HEK293T (cell line): ENCODE results near the gene EPHA7.
A peak's percentile ranks its signal among the peaks of the same experiment; 100 is the strongest.

Source experiments
- CTCF ChIA-PET: fragments of 350-600 bp; formaldehyde crosslinking; extraction: SDS; loops from one replicate; lab custom pipeline; 2021; ENCODE audit warnings: antibody characterized with exemption, inconsistent platforms; lab: Yijun Ruan, JAX
- POLR2A ChIA-PET: fragments of 350-600 bp; formaldehyde crosslinking; extraction: SDS; loops from one replicate; lab custom pipeline; 2020; ENCODE audit warnings: antibody characterized with exemption, inconsistent platforms; lab: Yijun Ruan, JAX
- DNase-seq: peaks from one replicate; pipeline ENCODE4 v3.0.0; 2012; ENCODE audit warnings: mixed read lengths; ENCODE audit errors: extremely low spot score
- ARNT ChIP-seq: fragments of 450-650 bp; IDR thresholded peaks from 2 replicates; pipeline ENCODE4 v1.6.1; 2017; ENCODE audit warnings: mild to moderate bottlenecking
- BHLHE40 ChIP-seq: fragments of 450-650 bp; IDR thresholded peaks from 2 replicates; pipeline ENCODE4 v1.6.1; 2016; ENCODE audit warnings: mild to moderate bottlenecking, moderate library complexity, borderline replicate concordance
- CTBP1 ChIP-seq: fragments of 450-650 bp; IDR thresholded peaks from 2 replicates; pipeline ENCODE4 v1.6.1; 2016; ENCODE audit warnings: borderline replicate concordance
- ELF4 ChIP-seq: fragments of 450-650 bp; IDR thresholded peaks from 2 replicates; pipeline ENCODE4 v1.6.1; 2017; ENCODE audit warnings: antibody characterized with exemption
- FOXA1 ChIP-seq: fragments of 450-650 bp; IDR thresholded peaks from 2 replicates; pipeline ENCODE4 v1.6.1; 2016; ENCODE audit warnings: mild to moderate bottlenecking
- FOXK2 ChIP-seq: fragments of 450-650 bp; IDR thresholded peaks from 2 replicates; pipeline ENCODE4 v1.6.1; 2016; ENCODE audit warnings: mild to moderate bottlenecking
- FOXM1 ChIP-seq: fragments of 450-650 bp; IDR thresholded peaks from 2 replicates; pipeline ENCODE4 v1.6.1; 2017; ENCODE audit warnings: mild to moderate bottlenecking, borderline replicate concordance
- HDGF ChIP-seq: fragments of 450-650 bp; IDR thresholded peaks from 2 replicates; pipeline ENCODE4 v1.6.1; 2017; ENCODE audit warnings: antibody characterized with exemption, borderline replicate concordance
- L3MBTL2 ChIP-seq: fragments of 450-650 bp; conservative IDR thresholded peaks from 2 replicates; pipeline ENCODE4 v1.6.1; 2016; ENCODE audit warnings: mild to moderate bottlenecking
- LEF1 ChIP-seq: fragments of 450-650 bp; IDR thresholded peaks from 2 replicates; pipeline ENCODE4 v1.6.1; 2017; ENCODE audit warnings: mild to moderate bottlenecking, borderline replicate concordance
- NFRKB ChIP-seq: fragments of 450-650 bp; IDR thresholded peaks from 2 replicates; pipeline ENCODE4 v1.6.1; 2016; ENCODE audit warnings: mild to moderate bottlenecking, moderate library complexity
- PKNOX1 ChIP-seq: fragments of 450-650 bp; IDR thresholded peaks from 2 replicates; pipeline ENCODE4 v1.6.1; 2016
- SP1 ChIP-seq: fragments of 450-650 bp; IDR thresholded peaks from 2 replicates; pipeline ENCODE4 v1.6.1; 2017
- SUZ12 ChIP-seq: fragments of 450-650 bp; IDR thresholded peaks from 2 replicates; pipeline ENCODE4 v1.6.1; 2016; ENCODE audit warnings: mild to moderate bottlenecking
- TARDBP ChIP-seq: fragments of 450-650 bp; IDR thresholded peaks from 2 replicates; pipeline ENCODE4 v1.6.1; 2016
- ZNF384 ChIP-seq: fragments of 450-650 bp; IDR thresholded peaks from 2 replicates; pipeline ENCODE4 v1.6.1; 2016

Gene EPHA7

DNA sequence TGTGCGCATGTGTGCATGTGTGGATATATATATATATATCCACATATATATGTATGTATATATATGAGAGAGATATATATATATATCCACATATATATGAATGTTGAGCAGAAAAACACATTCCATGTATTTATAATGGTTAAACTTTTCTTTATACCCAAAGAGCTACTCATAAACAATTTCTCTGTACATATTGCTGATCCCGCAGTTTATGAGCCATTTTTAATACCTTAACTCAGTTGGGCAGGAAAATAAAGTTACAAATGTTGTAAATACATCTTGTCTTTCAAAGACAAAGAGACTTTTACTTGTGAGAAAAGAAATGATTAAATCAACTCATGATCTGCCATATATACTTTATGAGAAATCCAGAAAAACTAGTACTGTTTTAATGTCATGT lies 18.1 kb upstream of the EPHA7 start:
- no peak for TF ChIP-seq ZNF384
- no peak for TF ChIP-seq HDGF
- TF ChIP-seq FOXA1, result no peak
- no peak for TF ChIP-seq LEF1
- no peak for TF ChIP-seq CTBP1
- TF ChIP-seq L3MBTL2, result no peak
- no peak for DNase-seq
- ChIA-PET POLR2A (no interaction called here), CTCF (no interaction called here)

- ChIA-PET CTCF (no interaction called here), POLR2A (no interaction called here)
- no peak for DNase-seq
- TF ChIP-seq NFRKB, result no peak
Observed at GRCh38 chr6:93433592-93433991, 14.2 kb upstream of the EPHA7 start.

GRCh38 chr6:93424303-93425064 lies 5.1 kb upstream of the EPHA7 start:
- ChIA-PET POLR2A (no interaction called here), CTCF (interaction anchor here (0.6 to 1.5 kb wide), 6 partner anchors 23 to 645 kb away, joined by 3 to 4 read pairs (median 3); no protein-coding TSS in a partner anchor)
- no peak for DNase-seq
- TF ChIP-seq SUZ12 (no peak), ELF4 (no peak), ZNF384 (no peak)

DNA sequence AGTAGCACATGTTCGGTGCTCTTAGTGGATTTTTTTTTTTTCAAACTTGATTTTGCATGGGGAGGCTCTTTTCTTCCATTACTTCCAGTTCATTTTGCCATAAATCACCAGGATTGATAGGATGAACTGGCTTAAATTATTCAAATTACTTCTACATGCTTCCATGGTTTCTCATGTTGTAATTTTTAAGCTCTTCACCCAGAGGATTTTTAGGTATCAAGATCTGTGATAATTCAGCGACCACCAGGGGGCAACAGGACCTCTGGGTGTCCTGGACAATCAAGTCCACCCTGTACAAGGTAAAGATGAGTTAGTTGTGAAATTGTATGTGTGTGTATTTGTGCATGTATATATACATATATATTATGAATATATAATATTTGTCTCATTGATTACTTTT lies 4.2 kb upstream of the EPHA7 start:
- POLR2A ChIA-PET, result no interaction called here
- DNase-seq, result peak; percentile 34
- no peak for TF ChIP-seq CTBP1
- no peak for TF ChIP-seq ZNF384
- TF ChIP-seq PKNOX1, result peak; percentile 61
- CTCF ChIA-PET, result interaction anchor here (0.5 to 1.5 kb wide), 11 partner anchors 19 to 659 kb away, joined by 3 to 4 read pairs (median 3); no protein-coding TSS in a partner anchor

GRCh38 chr6:93420163-93420795 lies 920 bp upstream of the EPHA7 start:
- ChIA-PET CTCF (interaction anchor here (0.6 kb wide), 1 partner anchor 300 kb away, joined by 3 read pairs; no protein-coding TSS in a partner anchor), POLR2A (interaction anchor here (0.8 to 3.9 kb wide), 18 partner anchors 9 to 866 kb away, joined by 3 to 33 read pairs (median 4); no protein-coding TSS in a partner anchor)
- DNase-seq, result no peak
- TF ChIP-seq ELF4 (no peak), BHLHE40 (no peak), CTBP1 (no peak), SP1 (no peak), HDGF (no peak), ZNF384 (no peak)

- POLR2A ChIA-PET, result interaction anchor here (0.8 to 3.9 kb wide), 31 partner anchors 8 to 851 kb away, joined by 3 to 33 read pairs (median 4); no protein-coding TSS in a partner anchor
- DNase-seq, result peak; percentile 33
Observed at GRCh38 chr6:93418408-93419303, 703 bp downstream of the EPHA7 start.

More at GRCh38 chr6:93418408-93419303, 703 bp downstream of the EPHA7 start:
- CTCF ChIA-PET, result interaction anchor here (0.6 to 1.6 kb wide), 7 partner anchors 19 to 408 kb away, joined by 3 to 6 read pairs (median 3); no protein-coding TSS in a partner anchor
- no peak for TF ChIP-seq FOXM1
- TF ChIP-seq ZNF384, result no peak
- TF ChIP-seq ARNT, result no peak
- TF ChIP-seq TARDBP, result no peak
- TF ChIP-seq LEF1, result no peak
- no peak for TF ChIP-seq HDGF
- TF ChIP-seq SUZ12, result no peak
- TF ChIP-seq SP1, result no peak
- no peak for TF ChIP-seq ELF4
- TF ChIP-seq FOXA1, result no peak
- TF ChIP-seq FOXK2, result no peak
- no peak for TF ChIP-seq CTBP1
- TF ChIP-seq BHLHE40, result no peak
- no peak for TF ChIP-seq L3MBTL2
- TF ChIP-seq PKNOX1, result no peak
- no peak for TF ChIP-seq NFRKB
